Pons (tissue), 1 donor: ENCODE results near the gene CIBAR2.
"Not testable (repeated sequence)": the region's sequence is repeated elsewhere in the genome, so short reads cannot be mapped to it uniquely, and the experiment has no call there.

ENCODE experiments used
- DNase-seq: peaks from one replicate; pipeline ENCODE4 v3.0.0-alpha.2; 2016; ENCODE audit warnings: low spot score

CIBAR2 gene

DNA sequence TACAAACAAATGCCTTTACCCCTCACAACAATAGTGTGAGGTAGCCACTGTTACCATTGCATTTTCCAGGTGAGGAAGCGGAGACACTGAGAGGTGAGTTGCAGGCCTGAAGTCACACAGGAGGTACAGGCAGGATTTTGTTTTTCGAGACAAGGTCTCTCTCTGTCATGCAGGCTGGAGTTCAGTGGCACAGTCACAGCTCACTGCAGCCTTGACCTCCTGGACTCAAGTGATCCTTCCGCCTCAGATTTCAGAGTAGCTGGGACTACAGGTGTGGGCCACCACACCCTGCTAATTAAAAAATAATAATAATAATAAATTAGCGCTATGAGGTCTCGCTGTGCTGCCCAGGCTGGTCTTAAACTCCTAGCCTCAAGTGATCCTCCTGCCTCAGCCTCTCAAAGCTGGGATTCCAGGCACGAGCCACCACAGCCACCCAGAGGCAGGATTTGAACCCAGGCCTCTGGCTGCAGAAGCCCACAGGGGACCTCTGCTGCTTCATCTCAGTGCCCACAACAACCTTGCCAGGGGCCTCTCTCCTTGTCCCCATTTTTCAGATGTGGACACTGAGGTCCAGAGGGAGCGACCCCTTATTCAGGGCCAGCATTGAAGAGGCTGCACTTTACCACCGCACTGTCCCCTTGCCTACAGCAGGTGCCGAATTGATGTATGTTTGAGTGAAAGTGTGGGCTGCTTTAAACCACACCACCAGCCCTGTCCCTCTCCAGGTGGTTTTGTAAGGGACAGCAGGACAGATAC, 16.0 kb upstream of the CIBAR2 start:
- DNase-seq, result no peak

DNA sequence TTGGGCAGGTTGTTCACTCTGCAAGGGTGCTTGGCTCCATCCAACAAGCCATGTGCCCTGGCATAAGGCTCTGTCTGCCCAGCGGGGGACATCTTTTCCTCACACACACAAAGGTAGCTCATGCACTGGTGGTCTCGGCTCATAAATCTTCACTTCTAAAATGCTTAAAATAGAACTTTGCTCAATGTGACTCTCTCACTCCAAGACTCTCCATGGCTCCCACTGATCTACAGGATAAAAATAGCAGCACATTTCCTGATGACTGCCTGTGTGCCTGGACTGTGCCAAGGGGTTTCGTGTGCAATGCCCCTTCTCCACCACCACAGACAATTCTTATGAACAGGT, 15.1 kb upstream of the CIBAR2 start:
- no peak for DNase-seq

DNA sequence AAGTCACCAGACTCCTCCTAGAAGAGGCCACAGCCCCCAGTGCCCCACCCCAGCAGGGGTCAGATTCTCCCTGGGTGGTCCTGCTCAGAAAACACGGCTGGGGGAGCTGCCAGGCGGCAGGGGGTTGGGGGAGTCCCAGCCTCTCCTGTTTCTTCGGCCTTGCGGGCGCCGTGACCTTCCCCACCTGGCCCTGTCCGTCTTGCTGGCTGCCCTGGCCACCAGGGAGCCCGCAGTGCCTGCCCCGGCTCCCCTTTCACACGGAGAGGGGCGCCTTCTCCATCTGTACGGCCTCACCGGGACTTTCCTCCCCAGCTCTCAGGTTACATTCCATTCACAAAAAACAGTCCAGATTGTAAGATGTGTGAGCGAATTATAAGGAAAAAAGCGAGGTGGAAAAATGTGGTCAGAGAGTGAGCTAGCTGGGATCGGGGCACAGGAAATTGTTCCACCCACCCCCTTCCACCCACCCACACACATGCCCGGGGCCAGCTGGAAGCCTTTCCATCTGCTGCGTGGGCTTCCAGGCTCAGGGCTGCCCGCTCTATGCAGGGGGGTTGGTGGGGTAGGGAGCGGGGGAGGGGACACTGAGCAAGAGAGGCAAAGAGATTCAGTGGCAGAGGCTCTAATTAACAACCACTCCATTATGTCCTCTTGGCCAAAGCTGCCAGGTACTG, 14.6 kb upstream of the CIBAR2 start:
- peak; percentile 16 for DNase-seq

DNA sequence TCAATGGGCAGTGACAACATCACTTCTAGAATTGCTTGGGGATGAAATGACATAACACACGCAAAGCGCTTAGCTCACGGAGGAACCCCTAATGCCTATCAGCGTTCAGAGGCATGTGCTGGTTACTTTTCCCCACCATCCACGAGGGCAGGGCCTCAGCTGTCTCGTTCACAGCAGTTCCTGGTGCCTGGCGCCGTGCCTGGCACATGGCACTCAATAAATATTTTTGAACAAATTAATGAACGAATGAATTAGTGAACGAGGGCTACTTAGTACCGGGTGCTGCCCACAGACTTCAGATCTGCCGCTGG, 14.1 kb upstream of the CIBAR2 start:
- DNase-seq, result no peak

DNA sequence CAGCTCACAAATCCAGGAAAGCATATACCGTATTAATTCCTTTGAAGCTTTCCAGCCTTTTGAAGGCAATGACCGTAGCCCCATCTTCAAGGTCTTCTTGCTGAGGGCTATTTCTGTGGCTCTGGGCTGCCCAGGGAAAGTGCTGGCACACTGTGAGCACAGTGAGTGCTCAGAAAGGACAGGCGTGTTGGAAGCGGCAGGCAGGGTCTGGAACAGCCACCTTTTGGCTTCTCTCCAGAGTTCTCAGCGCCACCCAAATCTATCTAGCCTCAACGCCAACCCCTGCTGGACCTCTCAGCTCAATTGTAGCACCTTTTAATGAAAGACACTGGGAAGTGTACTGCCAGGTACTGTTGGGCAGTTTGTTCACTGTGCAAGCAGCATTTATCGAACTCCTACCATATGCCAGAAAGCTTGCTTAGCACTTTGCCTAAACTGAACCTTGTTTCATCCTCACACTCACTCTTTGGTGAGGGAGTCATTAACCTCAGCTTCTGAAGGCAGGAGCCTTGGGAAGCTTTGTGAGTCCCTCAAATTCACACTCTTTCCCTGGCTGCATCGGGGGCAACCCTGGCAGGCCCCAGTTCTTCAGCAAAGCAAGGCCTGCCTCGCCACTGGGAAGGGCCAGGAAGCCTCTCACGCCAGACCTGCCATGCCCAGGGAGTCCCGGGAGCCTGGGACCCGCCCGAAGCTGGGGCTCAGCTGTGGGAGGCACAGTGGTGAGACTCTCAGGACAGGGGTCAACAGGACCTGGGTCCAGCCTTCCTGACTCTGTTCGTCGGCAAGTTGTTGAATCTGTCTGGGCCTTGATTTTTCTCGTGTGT, 13.5 kb upstream of the CIBAR2 start:
- no peak for DNase-seq

DNA sequence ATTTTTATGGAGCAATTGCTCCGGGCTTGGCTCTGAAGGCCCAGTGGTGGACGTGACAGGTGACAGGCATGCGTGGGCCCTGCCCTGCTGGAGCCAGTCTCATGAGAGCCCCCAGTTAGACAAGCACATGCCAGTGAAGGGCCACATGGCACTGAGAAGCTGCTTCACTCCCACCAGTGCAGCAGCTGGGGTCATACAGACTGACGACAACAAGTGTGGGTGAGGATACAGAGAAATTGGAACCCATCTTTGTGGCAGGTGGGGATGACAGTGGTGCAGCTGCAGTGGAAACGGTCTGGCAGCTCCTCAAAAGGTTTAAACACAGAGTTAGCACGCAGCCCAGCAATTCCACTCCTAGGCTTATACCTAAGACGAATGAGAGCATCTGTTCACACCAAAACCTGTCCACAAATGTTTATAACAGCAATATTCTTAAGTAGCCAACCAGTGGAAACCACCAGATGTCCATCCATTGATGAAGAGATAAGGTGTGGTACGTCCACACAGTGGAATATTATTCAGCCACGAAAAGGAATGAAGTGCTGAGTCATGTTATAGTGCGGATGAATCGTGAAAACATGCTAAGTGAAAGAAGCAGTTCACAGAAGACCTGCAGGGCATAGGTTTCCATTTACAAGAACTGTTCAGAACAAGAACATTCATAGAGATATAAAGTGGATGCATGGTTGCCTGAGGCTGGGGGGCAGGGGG, 12.5 kb upstream of the CIBAR2 start:
- DNase-seq, result no peak

DNA sequence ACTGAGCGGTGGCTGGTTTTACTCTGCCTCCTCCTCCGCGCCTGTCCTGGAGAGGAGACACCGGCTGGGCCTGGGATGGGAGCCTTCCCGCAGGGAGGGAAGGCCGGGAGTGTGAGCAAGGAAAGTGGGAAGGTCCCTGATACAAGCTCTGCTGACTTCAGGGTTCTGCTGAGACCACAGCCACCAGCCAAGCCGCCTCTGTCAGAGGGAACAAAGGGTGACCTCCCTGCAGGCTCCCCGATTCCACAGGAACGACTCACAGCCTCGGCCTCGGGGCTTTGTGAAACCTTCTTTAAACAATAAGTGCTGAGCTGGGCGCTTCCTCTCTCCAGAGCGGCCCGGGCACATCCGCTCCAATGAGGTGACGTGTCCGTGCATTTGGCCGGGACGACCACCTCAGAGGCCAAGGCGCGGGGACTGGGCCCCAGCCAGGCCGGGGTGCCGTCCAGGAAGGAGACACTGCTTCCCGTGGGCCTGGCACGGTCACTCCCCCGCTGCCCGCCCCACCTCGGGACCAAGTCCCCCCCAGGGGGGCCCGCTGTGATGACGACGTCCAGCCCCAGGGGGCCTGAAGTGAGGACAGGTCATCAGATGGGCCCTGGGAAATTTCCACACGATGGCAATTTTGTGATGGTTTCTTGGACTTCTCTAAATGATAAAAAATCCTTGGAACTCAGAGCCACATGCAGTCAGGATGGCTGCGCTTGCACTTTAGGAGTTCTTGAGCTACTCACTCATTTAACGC, 11.8 kb upstream of the CIBAR2 start:
- peak; percentile 20 for DNase-seq

DNA sequence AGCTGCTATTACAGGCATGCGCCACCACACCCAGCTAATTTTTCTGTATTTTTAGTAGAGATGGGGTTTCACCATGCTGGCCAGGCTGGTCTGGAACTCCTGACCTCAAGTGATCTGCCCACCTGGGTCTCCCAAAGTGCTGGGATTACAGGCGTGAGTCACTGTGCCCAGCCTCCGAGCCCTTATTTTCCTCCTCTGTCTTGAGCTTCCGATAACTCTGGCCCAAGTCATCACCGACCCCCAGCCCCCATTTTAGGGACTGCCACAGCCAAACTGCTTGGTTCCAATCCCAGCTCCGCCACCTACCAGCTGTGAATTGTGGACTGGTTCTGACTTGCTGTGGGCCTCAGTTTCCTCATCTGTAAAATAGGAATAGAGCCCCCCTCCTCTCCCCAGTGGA, 11.2 kb upstream of the CIBAR2 start:
- DNase-seq, result not testable (repeated sequence)

DNA sequence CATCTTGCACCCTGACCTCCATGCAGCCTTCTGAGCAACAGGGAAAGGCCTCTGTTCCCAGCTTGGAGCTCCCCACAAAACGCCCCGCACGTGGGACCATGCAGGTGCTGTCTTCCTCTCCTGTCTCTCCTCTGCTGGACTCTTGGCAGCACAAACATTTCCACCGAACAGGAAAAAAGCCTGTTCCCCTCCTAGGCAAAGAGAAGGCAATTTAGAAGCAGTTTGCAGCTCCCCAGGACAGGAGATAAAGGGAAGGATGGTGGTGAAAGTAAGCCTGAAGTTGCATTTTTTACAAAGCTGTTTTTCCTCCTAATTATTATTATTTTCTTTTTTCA, 7.7 kb upstream of the CIBAR2 start:
- no peak for DNase-seq

DNA sequence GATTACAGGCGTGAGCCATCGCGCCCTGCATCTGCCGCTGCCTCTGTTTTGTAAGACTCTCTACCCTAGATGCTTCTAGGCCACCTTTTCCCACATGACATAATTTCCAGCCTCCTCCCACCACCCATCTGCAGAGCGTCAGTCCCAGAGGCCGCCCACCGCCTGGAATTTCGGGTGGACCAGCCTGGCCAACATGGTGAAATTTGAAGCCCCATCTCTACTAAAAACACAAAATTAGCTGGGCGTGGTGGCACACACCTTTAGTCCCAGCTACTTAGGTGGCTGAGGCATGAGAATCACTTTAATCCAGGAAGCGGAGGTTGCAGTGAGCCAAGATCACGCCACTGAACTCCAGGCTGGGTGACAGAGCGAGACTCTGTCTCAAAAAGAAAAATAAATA, 5.1 kb upstream of the CIBAR2 start:
- DNase-seq, result no peak

DNA sequence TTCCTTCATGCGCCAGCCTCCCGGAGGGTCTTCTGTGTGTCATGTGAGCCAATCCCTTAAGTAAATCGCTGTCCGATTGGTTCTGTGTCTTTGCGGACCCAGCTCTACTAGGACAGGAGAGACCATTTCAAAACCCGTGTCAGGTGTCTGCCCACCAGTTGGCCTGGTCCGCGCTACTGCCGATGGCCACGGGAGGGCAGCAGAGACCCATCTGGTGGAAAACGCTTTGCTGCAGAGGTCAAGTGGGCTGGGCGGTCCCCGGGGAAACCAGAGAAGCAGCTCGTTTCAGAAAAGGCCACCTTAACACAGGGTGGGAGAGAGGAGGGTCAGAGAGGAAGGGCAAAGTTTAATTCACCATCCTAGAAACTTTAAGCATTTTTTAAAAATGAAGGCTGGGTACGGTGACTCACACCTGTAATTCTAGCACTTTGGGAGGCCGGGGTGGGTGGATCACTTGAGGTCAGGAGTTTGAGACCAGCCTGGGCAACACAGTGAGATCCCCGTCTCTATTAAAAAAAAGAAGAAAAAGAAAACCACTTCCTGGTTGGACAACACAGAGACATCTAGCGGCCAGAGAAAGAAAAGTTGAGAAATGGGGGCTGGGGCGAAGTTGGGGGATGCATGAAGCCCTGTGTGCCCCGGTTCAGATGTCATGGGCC, 2.8 kb upstream of the CIBAR2 start:
- DNase-seq, result peak; percentile 62

DNA sequence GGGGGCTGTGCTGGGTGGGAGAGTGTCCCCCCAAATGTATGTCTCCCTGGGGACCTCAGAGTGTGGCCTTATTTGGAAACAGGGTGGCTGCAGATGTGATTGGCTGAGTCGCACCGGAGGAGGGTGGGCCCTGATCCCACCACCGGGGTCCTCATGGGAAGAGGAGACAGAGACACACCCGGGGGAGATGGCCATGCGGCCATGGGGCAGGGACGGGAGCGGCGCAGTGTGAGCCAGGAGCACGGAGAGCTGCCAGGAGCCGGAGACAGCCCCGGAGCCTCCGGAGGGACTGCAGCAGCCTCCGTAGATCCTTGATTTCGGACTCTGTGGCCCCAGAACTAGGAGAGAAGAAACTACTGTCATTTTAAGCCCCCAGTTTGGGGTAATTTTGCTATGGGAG, 1.6 kb upstream of the CIBAR2 start:
- no peak for DNase-seq

DNA sequence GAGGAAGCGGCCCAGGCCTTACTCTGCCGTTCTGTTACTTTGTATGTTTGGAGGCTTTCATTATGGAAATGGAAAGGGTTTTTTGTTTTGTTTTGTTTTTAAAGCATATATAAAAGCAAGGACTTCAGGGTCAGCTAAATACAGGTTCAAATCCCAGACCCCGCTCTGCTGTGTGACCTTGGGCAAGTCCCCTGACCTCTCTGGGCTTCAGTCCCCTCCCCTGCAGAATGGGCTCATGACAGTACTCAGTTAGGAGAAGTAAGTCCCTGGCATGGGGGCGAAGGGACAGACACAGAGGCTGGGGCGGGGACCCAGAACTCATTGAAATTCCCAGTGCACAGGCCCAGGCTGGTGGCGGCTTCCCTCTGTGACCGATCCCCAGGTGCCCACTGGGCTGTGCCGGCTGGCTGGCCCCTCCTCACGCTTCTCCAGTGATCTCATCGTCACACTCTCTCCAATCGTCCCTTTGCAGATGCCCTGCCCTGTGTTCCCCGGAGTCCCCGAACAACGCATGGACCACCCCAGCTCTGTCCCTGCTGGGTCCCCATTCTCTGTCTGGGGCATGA, 979 bp upstream of the CIBAR2 start:
- no peak for DNase-seq

DNA sequence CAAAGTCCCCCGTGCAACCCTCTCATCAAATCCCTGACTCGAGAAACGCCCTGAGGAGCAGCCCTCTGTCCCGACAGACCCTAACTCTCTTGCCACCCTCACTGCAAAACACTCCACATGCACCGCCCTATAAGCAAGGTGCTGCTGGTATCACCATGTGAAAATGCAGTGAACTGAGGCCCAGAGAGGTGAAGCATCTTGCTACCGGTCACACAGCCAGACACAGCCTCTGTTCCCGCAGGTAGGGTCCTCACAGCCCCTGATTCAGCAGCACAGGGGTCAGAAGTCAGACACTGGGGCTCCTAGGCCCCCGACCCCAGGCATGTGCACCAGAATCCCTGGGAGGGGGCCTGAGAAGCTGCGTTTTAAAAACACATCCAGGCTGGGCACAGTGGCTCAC, 1.1 kb downstream of the CIBAR2 start:
- DNase-seq, result no peak

DNA sequence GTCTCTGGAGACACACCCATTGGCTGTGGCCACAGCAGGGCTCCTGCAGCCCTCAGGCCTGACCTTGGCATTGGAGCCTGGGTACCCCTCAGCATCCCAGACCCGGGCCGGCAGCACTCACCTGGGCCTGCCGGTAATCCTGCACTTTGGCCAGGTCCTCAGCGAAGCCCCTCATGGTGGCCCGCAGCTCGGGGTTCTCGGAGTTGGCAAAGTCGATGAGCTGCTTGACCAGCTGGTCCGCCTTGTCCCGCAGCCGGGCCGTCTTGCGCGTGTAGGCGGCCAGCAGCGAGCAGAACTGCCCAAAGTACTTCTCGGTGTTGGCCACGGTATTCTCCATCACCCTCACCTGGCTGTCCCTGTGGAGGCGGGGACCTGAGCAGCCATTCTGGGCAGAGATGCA, 2.2 kb downstream of the CIBAR2 start:
- no peak for DNase-seq

DNA sequence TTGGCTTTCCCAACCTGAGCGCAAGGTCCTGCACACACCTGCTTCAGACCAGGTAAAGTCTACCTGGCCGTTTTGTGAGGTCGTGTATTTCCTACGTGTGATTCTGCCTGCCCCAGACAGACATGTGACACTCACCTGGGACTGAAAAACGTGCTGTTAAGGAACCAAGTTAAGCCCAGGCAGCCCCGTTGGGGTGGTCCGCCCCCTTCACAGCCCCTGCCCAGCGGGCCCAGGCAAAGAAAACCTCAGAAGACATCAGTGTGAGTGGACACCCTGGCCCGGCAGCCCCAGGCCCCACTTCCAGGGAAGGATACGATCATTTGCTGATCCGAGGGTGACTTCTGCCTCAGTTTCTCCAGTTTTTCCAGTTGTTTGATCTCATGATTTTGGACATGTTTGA, 4.7 kb downstream of the CIBAR2 start:
- no peak for DNase-seq

DNA sequence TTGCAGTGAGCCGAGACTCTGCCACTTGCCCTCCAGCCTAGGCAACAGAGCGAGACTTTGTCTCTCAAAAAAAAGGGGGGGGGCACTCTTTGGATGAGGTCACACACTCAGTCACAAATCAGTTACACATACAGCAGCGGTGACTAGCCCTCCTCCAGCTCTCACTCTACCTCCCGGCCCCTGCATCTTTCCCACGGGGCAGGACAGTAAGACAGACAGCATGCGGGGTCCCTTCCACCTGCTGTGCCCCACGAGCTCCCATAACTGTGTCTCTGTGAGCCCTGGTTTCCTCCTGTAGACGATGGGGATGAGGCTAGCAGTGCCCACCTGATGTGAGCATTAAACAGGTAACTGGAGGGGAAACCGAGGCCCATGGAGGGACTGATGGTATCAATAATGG, 5.2 kb downstream of the CIBAR2 start:
- no peak for DNase-seq

DNA sequence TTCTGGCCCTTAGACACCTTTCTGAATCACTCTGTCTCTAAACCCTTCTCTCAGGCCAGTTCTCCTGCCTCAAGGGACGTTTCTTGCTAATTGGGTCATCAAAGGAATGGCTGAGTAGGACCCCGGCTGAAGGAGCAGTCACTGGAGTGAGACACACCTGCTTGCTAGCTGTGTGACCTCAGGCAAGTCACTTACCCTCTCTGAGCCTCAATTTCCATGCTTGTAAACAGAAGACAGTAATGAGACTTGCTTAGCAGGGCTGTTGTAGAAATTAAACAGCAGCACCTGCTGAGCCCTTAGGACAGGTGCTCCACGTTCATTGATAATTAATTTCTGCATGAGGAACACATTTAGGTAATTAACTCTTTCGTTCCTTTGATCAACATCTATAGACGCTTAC, 6.8 kb downstream of the CIBAR2 start:
- no peak for DNase-seq

DNA sequence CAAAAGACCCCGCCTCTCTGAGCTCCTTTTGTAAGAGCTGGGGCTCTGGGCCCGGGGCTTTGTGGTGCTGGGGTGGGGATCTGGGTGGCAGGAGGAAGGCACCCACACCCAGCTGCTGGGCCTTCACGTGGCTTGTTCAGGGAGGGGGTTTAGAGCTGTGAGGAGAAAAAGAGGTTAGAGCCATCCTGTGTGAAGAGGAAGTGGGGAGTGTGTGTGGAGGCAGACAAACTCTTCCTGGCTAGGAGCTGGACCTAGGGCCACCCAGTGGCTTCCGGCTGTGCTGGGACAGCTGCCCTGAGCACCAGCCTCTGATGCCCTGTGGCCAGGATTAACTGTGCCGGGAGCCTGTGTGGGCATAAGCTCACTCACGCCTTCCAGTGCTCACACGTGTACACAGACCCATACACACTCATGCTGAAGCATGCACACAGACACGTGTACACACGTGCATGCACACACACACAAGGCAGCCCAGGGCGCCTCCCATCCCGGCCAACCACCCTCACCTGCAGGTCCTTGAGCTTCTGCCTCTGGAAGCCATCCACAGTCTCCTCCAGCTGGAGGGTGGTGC, 7.4 kb downstream of the CIBAR2 start:
- peak; percentile 75 for DNase-seq

DNA sequence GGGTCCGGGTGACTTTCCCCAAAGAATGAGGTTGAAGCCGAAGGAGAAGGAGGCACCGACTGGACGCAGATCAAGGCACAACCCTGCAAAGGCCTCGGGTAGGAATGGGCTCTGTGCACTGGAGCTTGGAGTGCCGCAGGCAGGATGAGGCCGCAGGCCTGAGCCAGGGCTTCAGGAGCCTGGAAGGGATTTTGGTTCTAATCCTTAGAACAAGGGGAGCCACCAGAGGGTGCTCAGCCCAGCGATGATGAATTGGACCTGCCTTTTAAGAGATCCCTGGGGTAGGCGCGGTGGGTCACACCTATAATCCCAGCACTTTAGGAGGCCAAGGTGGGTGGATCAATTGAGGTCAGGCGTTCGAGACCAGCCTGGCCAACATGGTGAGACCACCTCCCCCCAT, 8.1 kb downstream of the CIBAR2 start:
- no peak for DNase-seq
